Natural killer cell (primary cell): ENCODE results near the gene ELFN1. TPM values are rescaled to one million over a fixed set of nuclear protein-coding genes. Genes with fewer than 3 reads are reported as not detected.

Experiments
- ATAC-seq, 3 donors: fragments of 150-1000 bp in 2 of 3; fragments of 200-7000 bp in 1 of 3; cut with Tn5 transposase; 1 replicate in 1 of 3; 2 replicates in 2 of 3; pipeline ENCODE4 v1.10.0; 2021; ENCODE audit warnings: mild to moderate bottlenecking in 2 of 3, moderate library complexity in 2 of 3
- DNase-seq, 2 donors: peaks; one replicate each; pipeline versions ENCODE4 v3.0.0 to v3.0.0-alpha.2; 2013 to 2021; ENCODE audit warnings: mixed read lengths in 1 of 2
- H3K27ac ChIP-seq: one replicate; pipeline ENCODE4 v1.5.1; 2013; ENCODE audit warnings: mild to moderate bottlenecking, low read length
- H3K27me3 ChIP-seq: one replicate; pipeline ENCODE4 v1.6.1; 2013; ENCODE audit warnings: low read length; ENCODE audit not compliant: control insufficient read depth, insufficient read depth
- H3K36me3 ChIP-seq: one replicate; pipeline ENCODE4 v1.6.1; 2013; ENCODE audit warnings: low read length; ENCODE audit not compliant: control insufficient read depth, insufficient read depth
- H3K4me1 ChIP-seq: one replicate; pipeline ENCODE4 v1.6.1; 2013; ENCODE audit warnings: low read length; ENCODE audit not compliant: control insufficient read depth, insufficient read depth
- H3K4me3 ChIP-seq: one replicate; pipeline ENCODE4 v1.5.1; 2013; ENCODE audit warnings: low read length
- H3K9me3 ChIP-seq: one replicate; pipeline ENCODE4 v1.6.1; 2013; ENCODE audit warnings: low read length; ENCODE audit not compliant: control insufficient read depth, insufficient read depth
- H3K27ac Mint-ChIP-seq, 2 donors: one replicate each; pipeline ENCODE4 v1.8.0; 2022; ENCODE audit warnings: mild to moderate bottlenecking in 2 of 2, mixed read lengths in 2 of 2, moderate library complexity in 1 of 2
- H3K27me3 Mint-ChIP-seq, 2 donors: one replicate each; pipeline ENCODE4 v1.8.0; 2022; ENCODE audit warnings: low read depth in 2 of 2, mixed read lengths in 2 of 2
- H3K36me3 Mint-ChIP-seq: one replicate; pipeline ENCODE4 v1.8.0; 2022; ENCODE audit warnings: mixed read lengths
- H3K4me1 Mint-ChIP-seq, 2 donors: one replicate each; pipeline ENCODE4 v1.8.0; 2022; ENCODE audit warnings: mixed read lengths in 2 of 2
- H3K4me3 Mint-ChIP-seq: one replicate; pipeline ENCODE4 v1.8.0; 2022; ENCODE audit warnings: mild to moderate bottlenecking, moderate library complexity, mixed read lengths
- H3K9me3 Mint-ChIP-seq, 2 donors: one replicate each; pipeline ENCODE4 v1.8.0; 2022; ENCODE audit warnings: mixed read lengths in 2 of 2
- WGBS: methylation state at CpG from one replicate; pipeline ENCODE4 v1.1.7; 2013; ENCODE audit warnings: missing lambda C conversion rate; ENCODE audit not compliant: insufficient coverage; 5-methylcytosine and 5-hydroxymethylcytosine counted together
- intact Hi-C: fragments of 100-400 bp; cut with micrococcal nuclease; formaldehyde crosslinking; loops from one replicate; pipeline ENCODE4 v1.14.2; 2022
- total RNA-seq, 4 donors: library from RNA; stranded (reverse); fragments of 120-200 nt in 1 of 4; gene quantifications; one replicate each; pipeline versions ENCODE4 v1.2.3 to v1.2.4, GENCODE V29; 2013 to 2022
- TF ChIP-seq, protein P1 (sequence below): fragments of 200-600 bp; IDR thresholded peaks from one replicate; pipeline ENCODE4 v1.8.0; 2022; ENCODE audit warnings: antibody characterized with exemption

The ELFN1 gene
- total RNA-seq, 3 donors from 2014 or later (not counting 1 experiment from before 2014, with no cell fraction given): 0.30 to 0.45 TPM; not detected in 1

DNA sequence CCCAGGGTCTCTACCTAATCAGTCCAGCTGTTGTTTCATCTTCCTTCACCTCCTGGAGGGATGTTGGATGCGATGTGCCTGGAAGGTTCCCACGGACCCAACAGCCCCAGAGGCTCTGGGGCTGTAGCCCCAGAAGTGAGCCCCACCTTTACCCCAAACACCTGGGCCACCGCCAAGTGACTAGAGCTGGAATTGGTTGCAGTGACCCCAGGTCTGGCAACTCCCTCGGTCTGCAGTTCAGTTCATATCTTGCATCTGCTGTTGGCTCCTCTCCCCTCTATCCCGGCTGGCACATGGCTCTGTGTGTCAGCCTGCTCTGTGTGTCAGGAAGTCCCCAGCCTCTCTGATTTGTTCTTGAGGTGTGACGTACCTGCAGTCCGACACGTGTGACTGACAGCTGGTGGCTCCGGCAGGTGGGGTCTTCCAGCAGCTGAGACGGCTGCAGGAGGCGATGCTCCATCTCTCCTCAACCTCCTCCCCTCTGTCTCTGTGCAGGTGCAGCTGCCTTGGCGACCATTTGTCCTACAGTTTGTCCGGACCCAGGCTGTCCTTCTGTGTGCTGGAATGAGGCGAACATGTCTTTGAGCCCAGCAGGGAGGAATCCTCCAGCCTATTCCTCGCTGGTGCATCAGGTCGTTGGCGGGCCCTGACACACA lies 38.6 kb downstream of the ELFN1 start:
- H3K4me1 Mint-ChIP-seq: no peaks in the 10 kb centered on the region

GRCh38 chr7:1709281-1709680 lies 39.2 kb downstream of the ELFN1 start:
- 96% methylated on average over 10 of the region's 10 CpGs for WGBS
- Mint-ChIP-seq H3K4me1 (no peaks in the 10 kb centered on the region), H3K36me3 (no peaks in the 10 kb centered on the region), H3K27ac (no peak overlapping the region), H3K9me3 (no peaks in the 10 kb centered on the region), H3K27me3 (peaks cover 0 to 3% of the 10 kb centered on the region in 2 donors), H3K4me3 (no peak overlapping the region)
- intact Hi-C loops: no loop called here
- Histone ChIP-seq H3K27ac (no peak overlapping the region), H3K9me3 (peaks cover 16% of the 10 kb centered on the region), H3K27me3 (no peaks in the 10 kb centered on the region), H3K4me1 (no peaks in the 10 kb centered on the region), H3K36me3 (no peaks in the 10 kb centered on the region), H3K4me3 (no peak overlapping the region)
- no peak for ATAC-seq
- TF ChIP-seq, protein P1, sequence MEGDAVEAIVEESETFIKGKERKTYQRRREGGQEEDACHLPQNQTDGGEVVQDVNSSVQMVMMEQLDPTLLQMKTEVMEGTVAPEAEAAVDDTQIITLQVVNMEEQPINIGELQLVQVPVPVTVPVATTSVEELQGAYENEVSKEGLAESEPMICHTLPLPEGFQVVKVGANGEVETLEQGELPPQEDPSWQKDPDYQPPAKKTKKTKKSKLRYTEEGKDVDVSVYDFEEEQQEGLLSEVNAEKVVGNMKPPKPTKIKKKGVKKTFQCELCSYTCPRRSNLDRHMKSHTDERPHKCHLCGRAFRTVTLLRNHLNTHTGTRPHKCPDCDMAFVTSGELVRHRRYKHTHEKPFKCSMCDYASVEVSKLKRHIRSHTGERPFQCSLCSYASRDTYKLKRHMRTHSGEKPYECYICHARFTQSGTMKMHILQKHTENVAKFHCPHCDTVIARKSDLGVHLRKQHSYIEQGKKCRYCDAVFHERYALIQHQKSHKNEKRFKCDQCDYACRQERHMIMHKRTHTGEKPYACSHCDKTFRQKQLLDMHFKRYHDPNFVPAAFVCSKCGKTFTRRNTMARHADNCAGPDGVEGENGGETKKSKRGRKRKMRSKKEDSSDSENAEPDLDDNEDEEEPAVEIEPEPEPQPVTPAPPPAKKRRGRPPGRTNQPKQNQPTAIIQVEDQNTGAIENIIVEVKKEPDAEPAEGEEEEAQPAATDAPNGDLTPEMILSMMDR: no peak
- DNase-seq: no peak

More for the DNA sequence above, 38.6 kb downstream of the ELFN1 start:
- no peaks in the 10 kb centered on the region for H3K27me3 ChIP-seq
- Mint-ChIP-seq H3K9me3 (no peaks in the 10 kb centered on the region), H3K4me3 (no peak overlapping the region), H3K27me3 (peaks cover 0 to 3% of the 10 kb centered on the region in 2 donors), H3K27ac (no peak overlapping the region), H3K36me3 (no peaks in the 10 kb centered on the region)
- DNase-seq (no peak), ATAC-seq (no peak)
- TF ChIP-seq, protein P1: no peak
- H3K4me1 ChIP-seq: no peaks in the 10 kb centered on the region
- peaks cover 16% of the 10 kb centered on the region for H3K9me3 ChIP-seq
- intact Hi-C loops: no loop called here
- no peaks in the 10 kb centered on the region for H3K36me3 ChIP-seq
- no peak overlapping the region for H3K27ac ChIP-seq
- H3K4me3 ChIP-seq: no peak overlapping the region
- WGBS: 94% methylated on average over 17 of the region's 17 CpGs

GRCh38 chr7:1709900-1710299 lies 39.8 kb downstream of the ELFN1 start:
- TF ChIP-seq, protein P1: peak; percentile 23
- ATAC-seq (no peak), DNase-seq (peak in 1 of 2 donors; percentile 15)
- H3K27me3 Mint-ChIP-seq: peaks cover 0 to 3% of the 10 kb centered on the region in 2 donors
- no peak overlapping the region for H3K4me3 Mint-ChIP-seq
- WGBS: 98% methylated on average over 3 of the region's 4 CpGs
- intact Hi-C loops: no loop called here
- no peak overlapping the region for H3K27ac Mint-ChIP-seq
- H3K36me3 Mint-ChIP-seq: no peaks in the 10 kb centered on the region
- Histone ChIP-seq H3K27ac (no peak overlapping the region), H3K9me3 (peaks cover 18% of the 10 kb centered on the region), H3K27me3 (no peaks in the 10 kb centered on the region), H3K36me3 (no peaks in the 10 kb centered on the region), H3K4me3 (no peak overlapping the region), H3K4me1 (no peaks in the 10 kb centered on the region)
- H3K9me3 Mint-ChIP-seq: no peaks in the 10 kb centered on the region
- no peaks in the 10 kb centered on the region for H3K4me1 Mint-ChIP-seq

- no peak overlapping the region for H3K4me3 Mint-ChIP-seq
- TF ChIP-seq, protein P1: no peak
- intact Hi-C loops: no loop called here
- H3K27ac ChIP-seq: no peak overlapping the region
- 86% methylated on average over 6 of the region's 6 CpGs for WGBS
- H3K9me3 ChIP-seq: peaks cover 18% of the 10 kb centered on the region
- H3K9me3 Mint-ChIP-seq: no peaks in the 10 kb centered on the region
- no peaks in the 10 kb centered on the region for H3K4me1 Mint-ChIP-seq
- H3K27me3 Mint-ChIP-seq: peaks cover 0 to 9% of the 10 kb centered on the region in 2 donors
- H3K36me3 ChIP-seq: no peaks in the 10 kb centered on the region
- no peak overlapping the region for H3K27ac Mint-ChIP-seq
- ATAC-seq (no peak), DNase-seq (no peak)
- H3K4me1 ChIP-seq: no peaks in the 10 kb centered on the region
- H3K4me3 ChIP-seq: no peak overlapping the region
- no peaks in the 10 kb centered on the region for H3K36me3 Mint-ChIP-seq
- H3K27me3 ChIP-seq: no peaks in the 10 kb centered on the region
Observed at GRCh38 chr7:1710936-1711335, 40.9 kb downstream of the ELFN1 start.
